CD4-positive, alpha-beta T cell treated with Interleukin-4 for 4 hours (primary cell): ENCODE results near the gene ASH1L.
"Not testable (repeated sequence)": the region's sequence is repeated elsewhere in the genome, so short reads cannot be mapped to it uniquely, and the experiment has no call there.

Experiments used
- DNase-seq: peaks from one replicate; pipeline ENCODE4 v3.0.0-alpha.2; 2020

ASH1L gene

DNA sequence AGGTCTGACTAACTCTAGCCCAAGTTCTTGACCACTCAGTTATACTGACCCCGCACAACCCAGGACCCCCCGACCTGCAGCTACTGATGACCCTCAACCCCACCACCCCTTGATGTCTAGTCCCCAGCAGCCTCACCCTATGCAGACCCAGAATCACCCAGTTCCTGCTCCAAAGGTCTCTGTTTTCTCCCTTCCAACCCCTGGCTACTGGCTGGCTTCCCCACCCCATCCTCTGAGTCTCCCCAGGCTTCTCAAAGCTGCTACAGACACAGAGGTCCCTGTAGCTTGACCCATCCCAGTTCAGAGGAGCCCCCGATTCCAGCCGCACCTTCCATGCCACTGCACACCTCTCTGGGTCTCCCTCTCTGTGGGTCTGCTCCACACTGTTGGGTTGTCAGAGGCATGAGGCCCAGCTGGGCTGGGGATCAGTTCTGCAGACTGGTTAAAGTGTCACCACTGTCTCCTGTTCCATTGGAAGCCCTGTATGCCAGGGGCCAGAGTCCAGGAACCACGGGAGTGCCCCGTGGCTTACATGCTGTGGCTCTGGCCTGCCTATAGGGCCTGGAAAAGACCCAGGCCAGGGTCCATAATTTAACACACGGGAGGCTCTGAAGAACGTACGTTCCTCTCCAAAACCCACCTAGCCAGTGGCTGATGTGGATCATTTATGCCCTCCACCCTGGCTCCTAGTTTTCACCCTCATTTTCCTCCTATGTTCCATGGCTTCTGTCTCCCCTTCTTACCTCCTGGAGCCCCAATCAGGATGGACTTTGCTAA is 261.9 kb downstream of the ASH1L start:
- no peak for DNase-seq

DNA sequence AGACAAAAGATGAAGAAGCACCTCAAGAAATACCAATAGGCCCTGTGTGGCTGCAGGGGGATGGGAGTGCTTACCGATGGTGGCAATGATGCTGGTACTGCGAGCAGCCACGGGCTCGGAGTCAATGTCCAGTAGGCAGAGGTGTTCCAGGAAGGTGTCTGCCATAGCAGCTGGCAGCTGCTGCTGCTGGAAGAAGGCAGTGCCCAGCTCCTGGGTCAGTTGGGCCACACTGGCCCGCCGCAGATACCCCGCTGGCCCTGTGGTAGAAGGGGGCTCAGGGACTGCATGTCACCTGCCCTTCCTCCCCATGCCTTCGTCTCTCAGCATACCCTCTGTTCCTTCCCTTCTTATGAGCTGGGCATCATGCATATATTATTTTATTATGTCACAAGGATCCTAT is 262.6 kb downstream of the ASH1L start:
- no peak for DNase-seq

DNA sequence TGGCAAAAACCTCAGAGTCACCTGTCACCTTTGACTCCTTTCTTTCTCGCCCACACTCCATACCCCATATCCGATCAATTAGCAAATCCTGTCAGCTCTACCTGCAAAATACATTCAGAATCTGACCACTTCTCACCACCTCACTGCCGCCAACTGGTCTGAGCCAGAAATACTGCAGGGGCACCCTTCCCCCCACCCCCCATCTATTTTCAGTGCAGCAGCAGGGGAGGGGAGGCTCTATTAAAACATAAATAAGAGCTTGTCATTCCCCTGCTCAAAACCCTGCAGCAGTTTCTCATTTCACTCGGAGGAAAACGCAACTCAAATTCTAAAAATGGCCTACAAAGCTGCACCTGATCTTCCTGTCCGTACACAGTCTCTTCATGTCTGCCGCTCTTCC is 265.2 kb downstream of the ASH1L start:
- DNase-seq, result no peak

DNA sequence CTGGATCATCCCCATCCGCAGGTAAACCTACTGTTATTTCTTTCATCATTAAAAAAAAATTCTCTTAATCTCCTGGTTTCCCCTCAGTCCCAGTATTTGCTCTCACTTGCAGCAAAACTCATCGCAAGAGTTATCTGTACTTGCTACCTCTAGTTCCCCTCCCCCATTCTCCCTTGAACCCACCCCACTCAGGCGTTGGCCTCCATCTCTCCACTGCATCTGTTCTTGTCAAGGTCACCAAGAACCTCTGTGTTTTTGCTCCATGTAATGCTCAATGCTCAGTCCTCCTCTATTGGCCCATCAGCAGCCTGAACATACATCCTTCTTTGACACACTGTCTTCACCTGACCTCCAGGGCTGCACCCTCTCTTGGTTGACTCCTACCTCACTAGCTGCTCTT is 265.9 kb downstream of the ASH1L start:
- no peak for DNase-seq

DNA sequence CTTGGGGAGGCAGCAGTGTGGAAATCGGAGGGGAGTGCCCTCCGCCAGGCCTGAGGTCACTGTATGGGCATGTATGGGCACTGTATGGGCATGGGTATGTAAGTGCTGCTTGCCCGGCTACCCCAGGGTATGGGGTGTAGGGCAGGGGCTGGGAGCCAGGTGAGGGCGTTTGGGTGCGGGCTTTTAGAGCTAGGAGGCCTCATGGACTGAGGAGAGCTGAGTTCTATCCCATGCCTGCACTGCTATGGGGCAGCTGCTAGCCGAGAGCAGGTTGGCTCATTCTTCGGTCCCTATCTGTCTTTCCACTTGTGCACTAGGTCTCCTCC is 266.7 kb downstream of the ASH1L start:
- no peak for DNase-seq

DNA sequence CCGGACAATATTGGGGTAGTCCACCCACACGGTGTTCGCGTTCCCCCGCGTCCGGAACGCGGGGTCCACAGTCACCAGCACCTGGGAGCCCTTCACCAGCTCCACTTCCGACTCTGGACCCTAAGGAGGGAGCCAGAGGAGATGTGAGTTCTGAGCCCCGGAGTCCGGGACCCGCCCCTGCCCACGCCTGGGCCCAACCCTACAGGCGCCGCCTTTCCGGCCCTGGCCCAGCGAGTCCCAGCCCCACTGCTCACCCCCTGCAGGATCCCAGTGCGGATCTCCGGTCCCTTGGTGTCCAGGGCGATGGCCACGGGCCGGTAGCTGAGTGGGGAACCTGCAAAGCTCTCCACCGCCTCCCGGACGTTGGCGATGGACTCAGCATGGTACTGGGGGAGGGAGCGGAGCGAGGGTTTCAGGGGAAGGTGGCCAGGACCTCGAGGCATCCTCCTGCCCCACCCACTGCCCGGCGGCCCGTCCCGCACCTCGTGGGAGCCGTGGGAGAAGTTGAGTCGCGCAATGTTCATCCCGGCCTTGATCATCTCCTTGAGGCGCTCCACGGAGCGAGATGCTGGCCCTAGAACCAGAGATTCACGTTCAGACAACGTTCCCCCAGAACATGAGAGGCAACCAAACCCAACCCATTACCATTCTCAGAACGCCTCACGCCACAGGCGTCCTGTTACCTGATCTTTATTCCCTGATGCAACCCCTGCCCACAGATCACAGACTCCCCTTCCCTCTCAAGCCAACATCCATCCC is 267.2 kb downstream of the ASH1L start:
- DNase-seq, result no peak

DNA sequence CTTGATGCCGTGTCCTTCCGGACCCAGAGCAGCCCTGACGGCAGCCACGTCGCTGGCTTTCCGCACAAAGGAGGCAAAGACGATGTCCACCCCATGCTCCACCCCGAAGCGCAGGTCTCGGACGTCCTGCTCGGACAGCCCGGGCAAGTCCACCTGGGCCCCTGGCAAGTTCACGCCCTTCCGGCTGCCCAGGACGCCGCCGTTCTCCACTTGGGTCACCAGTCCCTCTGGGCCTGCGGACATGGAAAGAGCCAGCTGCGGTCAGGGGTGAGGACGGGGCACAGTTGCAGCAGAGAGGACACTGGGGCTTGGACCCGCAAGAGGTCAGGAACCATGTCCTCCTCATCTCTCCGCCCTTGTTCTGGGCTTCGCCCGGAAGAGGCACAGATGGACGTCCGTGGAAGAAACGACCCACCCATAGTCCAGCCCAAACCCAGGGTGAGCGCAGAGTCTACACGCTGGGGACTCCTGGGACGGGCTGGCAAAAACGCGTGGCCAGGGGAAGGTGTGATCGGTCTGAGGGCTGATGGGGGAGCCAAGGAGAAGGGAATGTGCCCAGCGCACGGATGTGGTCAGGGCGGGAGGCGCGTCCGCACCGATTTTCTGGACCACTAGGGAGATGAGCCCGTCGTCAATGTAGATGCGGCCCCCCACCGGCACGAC is 268.0 kb downstream of the ASH1L start:
- no peak for DNase-seq

DNA sequence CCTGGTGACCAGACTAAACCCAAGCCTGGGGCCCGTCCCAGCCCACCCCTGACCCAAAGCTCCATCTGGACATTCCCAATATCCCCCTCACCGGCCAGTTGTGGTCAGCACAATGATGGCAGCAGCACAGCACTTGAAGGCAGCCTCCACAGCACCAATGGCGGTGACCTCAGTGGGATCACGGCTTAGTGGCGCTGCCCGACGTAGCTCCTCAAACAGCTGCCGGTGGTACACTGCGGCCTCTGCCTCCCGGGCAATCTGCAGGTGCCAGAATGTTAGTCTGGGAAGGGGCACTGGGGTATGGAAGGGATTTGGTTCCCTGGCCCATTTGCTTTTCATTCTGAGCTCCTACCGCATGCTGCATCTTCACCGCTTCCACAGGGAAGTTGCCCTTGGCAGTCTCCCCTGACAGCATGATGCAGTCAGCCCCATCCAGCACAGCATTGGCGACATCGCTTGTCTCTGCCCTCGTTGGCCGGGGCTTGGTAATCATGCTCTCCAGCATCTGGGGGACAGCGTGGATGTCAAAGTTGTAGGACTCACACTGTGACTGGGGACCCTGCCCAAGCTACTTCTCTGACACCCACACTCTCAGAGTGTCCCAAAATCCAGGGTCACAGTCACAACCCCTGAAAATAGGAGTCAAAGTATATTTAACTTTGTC is 269.4 kb downstream of the ASH1L start:
- no peak for DNase-seq

DNA sequence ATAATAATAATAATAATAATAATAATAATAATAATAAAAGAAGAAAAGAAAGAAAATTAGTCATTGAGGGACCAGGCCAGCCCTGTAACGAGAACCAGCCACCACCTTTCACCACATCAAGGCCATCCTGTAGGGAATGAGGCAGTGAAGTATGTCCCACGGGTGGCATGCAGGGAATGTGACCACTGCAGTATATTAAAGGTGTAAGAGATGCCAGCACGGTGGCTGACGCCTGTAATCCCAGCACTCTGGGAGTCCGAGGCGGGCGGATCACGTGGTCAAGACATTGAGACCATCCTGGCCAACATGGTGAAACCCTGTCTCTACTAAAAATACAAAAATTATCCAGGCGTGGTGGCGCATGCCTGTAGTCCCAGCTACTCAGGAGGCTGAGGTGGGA is 271.6 kb downstream of the ASH1L start:
- not testable (repeated sequence) for DNase-seq

DNA sequence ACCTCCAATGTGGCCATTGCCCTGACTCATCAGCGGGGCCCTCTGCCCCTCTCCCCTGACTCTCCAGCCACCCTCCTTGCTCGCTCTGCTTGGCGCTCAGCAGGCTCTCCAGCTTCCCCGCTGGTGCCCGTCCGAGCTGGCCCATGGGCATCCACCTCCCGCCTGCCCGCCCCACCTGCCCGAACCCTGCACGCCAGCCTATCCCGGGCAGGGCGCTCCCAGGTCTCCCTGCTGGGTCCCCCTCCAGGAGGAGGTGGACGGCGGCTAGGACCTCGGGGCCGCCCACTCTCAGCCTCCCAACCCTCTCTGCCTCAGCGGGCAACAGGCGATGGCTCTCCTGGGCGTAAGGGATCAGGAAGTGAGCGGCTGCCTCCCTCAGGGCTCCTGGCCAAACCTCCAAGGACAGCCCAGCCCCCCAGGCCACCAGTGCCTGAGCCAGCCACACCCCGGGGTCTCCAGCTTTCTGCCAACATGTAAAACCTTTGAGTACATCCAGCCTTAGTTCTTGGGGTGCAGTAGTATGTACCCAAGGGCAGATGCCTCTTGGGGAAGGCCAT is 274.5 kb downstream of the ASH1L start:
- no peak for DNase-seq

DNA sequence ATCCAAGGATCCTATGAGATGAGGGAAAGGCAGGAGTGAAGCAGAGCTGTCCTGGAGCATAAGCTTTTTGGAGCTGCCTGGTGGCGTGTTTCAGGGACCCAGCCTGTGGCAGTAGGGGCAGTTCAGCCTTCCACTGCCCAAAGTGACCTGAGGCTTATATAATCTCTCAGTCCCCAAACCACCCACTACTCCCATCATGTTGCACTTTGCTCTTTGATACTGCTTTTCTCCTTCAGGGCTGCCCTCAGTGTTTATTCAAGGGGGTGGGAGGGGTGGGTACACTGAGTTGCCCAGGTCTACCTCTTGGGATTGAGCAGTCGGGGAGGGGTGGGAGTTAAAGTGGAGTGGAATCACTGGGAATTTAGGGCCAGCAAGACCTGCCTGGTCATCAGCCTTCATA is 276.1 kb downstream of the ASH1L start:
- no peak for DNase-seq

DNA sequence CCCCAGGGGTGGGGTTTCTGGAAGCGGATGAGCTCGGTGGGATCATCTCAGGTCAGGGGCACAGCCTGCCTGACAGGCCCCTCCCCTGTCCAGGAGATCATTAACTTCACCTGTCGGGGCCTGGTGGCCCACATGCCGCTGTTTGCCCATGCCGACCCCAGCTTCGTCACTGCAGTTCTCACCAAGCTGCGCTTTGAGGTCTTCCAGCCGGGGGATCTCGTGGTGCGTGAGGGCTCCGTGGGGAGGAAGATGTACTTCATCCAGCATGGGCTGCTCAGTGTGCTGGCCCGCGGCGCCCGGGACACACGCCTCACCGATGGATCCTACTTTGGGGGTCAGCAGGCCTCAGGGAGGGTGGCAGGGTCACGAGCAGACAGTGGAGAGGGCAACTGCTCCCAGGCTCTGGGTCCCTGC is 277.0 kb downstream of the ASH1L start:
- DNase-seq, result no peak
